H1 (cell line): Measurements from ENCODE around the gene TAS2R40. TPM values are rescaled to one million over a fixed set of nuclear protein-coding genes. Genes with fewer than 3 reads are reported as not detected.
A peak's percentile ranks its signal among the peaks of the same experiment; 100 is the strongest.

ENCODE experiments used
- CEBPB ChIP-seq: IDR thresholded peaks from 2 replicates; pipeline ENCODE4 v1.6.1; 2012; ENCODE audit warnings: low read depth, low read length
- CHD2 ChIP-seq: IDR thresholded peaks from 2 replicates; pipeline ENCODE4 v1.6.1; 2012; ENCODE audit warnings: low read length, improper control_type of control experiment
- CHD7 ChIP-seq: fragments of 300-600 bp; sonication (generic); IDR thresholded peaks from 2 replicates; pipeline ENCODE4 v1.7.1; 2012; ENCODE audit warnings: low read length, moderate library complexity, mild to moderate bottlenecking, inconsistent platforms; ENCODE audit not compliant: insufficient replicate concordance
- CTCF ChIP-seq, 3 experiments: IDR thresholded peaks; 1 replicate in 2 of 3; 2 replicates in 1 of 3; pipeline versions ENCODE4 v1.5.1 to v1.6.1; 2011; ENCODE audit warnings: low read length in 3 of 3, mild to moderate bottlenecking in 3 of 3, inconsistent platforms in 2 of 3, low read depth in 1 of 3, moderate library complexity in 1 of 3; ENCODE audit not compliant: insufficient read depth in 1 of 3; ENCODE audit errors: control extremely low read depth in 1 of 3
- NANOG ChIP-seq: IDR thresholded peaks from 2 replicates; pipeline ENCODE4 v1.6.1; 2011; ENCODE audit warnings: low read length, low read depth, mild to moderate bottlenecking, inconsistent platforms; ENCODE audit not compliant: insufficient read depth, poor library complexity, severe bottlenecking
- RXRA ChIP-seq: IDR thresholded peaks from 2 replicates; pipeline ENCODE4 v1.6.1; 2011; ENCODE audit warnings: low read depth, mild to moderate bottlenecking, low read length, moderate library complexity; ENCODE audit not compliant: insufficient read depth
- YY1 ChIP-seq: IDR thresholded peaks from 2 replicates; pipeline ENCODE4 v1.6.1; 2011; ENCODE audit warnings: low read depth, mild to moderate bottlenecking, low read length
- polyA plus RNA-seq, 7 experiments: library from polyadenylated mRNA; depleted of rRNA in 3 of 7; stranded (reverse) in 5 of 7; unstranded in 2 of 7; fragments of >200 nt in 5 of 7; fragments of 200-250 nt in 2 of 7; gene quantifications; 1 replicate in 5 of 7; 2 replicates in 1 of 7; 4 replicates in 1 of 7; pipeline versions ENCODE4 v1.2.1 to v1.2.3, GENCODE V29; 2011 to 2013; ENCODE audit warnings: missing spikeins in 2 of 7, mixed read lengths in 2 of 7
- total RNA-seq: library from RNA; stranded (reverse); fragmentation: NEBNext Ultra II Directional; extraction: Animal tissue kit (Norgen Biotek cat#: 25700); gene quantifications from 2 replicates; pipeline ENCODE4 v1.2.1, GENCODE V29; 2021

Gene TAS2R40
- total and polyA plus RNA-seq, 2 of the 8 experiments (the other 6 are each of a cell fraction or from before 2014, with no cell fraction given): not detected

GRCh38 chr7:143240291-143241168 is 18.7 kb downstream of the TAS2R40 start (continued):
- TF ChIP-seq CHD7 (no peak), CTCF (IDR thresholded peaks at IDR 0.05; ENCODE audit: control extremely low read depth in 1 of 3, insufficient read depth in 1 of 3, low read depth in 1 of 3, low read length in 3 of 3) (peak; percentile 15 to 85 (median 83)), RXRA (no peak), YY1 (no peak), NANOG (no peak), CEBPB (no peak), CHD2 (no peak)
